Chondrocyte (in vitro differentiated cells): Measurements from ENCODE around the gene CFAP74. TPM values are rescaled to one million over a fixed set of nuclear protein-coding genes. Genes with fewer than 3 reads are reported as not detected.

Experiments
- DNase-seq: peaks from one replicate; pipeline ENCODE4 v3.0.0; 2021; ENCODE audit warnings: mixed read lengths, low spot score
- H3K27ac Mint-ChIP-seq: one replicate; pipeline ENCODE4 v1.8.0; 2021; ENCODE audit warnings: mild to moderate bottlenecking, moderate library complexity, mixed read lengths; ENCODE audit not compliant: unreplicated experiment
- H3K27me3 Mint-ChIP-seq: 2 replicates; pipeline ENCODE4 v1.8.0; 2021; ENCODE audit warnings: low read depth, mixed read lengths
- H3K36me3 Mint-ChIP-seq: 2 replicates; pipeline ENCODE4 v1.8.0; 2021; ENCODE audit warnings: low read depth, mixed read lengths
- H3K4me1 Mint-ChIP-seq: 2 replicates; pipeline ENCODE4 v1.8.0; 2021; ENCODE audit warnings: low read depth, mild to moderate bottlenecking, mixed read lengths
- H3K4me3 Mint-ChIP-seq: one replicate; pipeline ENCODE4 v1.8.0; 2021; ENCODE audit warnings: mild to moderate bottlenecking, moderate library complexity, mixed read lengths; ENCODE audit not compliant: unreplicated experiment
- H3K9me3 Mint-ChIP-seq: 2 replicates; pipeline ENCODE4 v1.8.0; 2021; ENCODE audit warnings: low read depth, mixed read lengths
- total RNA-seq: library from RNA; stranded (reverse); gene quantifications from 3 replicates; pipeline ENCODE4 v1.2.1, GENCODE V29; 2021
- TF ChIP-seq, protein P1 (sequence below): fragments of 200-600 bp; sonication (generic); IDR thresholded peaks from 2 replicates; pipeline ENCODE4 v1.5.0; 2021; ENCODE audit warnings: antibody characterized with exemption, mild to moderate bottlenecking, moderate library complexity

Gene CFAP74
- total RNA-seq, 1 donor from 2014 or later = not detected

DNA sequence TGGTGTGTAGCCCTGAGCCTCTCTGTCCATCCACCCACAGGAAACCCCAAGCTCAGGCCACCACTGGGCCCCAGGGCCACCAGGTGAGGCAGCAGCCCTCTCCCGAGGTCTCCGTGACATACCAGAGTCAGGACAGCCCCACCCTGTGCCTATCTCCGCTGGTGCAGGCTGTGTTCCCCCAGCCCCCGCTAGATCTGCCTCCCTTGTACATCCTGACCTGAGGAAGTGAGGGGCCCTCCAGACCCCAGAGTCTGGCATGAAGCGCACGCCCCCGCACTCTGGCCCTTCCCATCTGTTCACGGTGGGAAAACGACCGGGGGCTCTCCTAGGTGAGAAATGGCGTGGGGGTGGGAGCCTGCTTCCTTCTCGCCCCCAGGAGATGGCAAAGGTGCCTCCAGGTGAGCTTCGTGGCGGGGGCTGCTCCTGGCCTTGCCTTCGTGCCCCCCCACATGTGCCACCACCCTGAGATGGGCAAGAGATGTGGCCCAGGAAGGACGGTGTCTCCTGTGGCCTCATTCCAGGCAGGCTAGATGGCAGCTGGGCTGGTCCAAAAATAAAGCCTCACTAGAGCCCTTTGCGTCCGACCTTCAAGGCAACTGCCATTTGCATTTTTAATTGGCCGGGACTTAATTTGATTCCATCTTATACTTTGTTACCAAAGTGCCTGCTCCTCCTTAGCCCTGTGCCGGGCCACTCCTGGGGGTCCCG, 18.6 kb upstream of the CFAP74 start:
- peaks cover 3% of the 10 kb centered on the region for H3K4me1 Mint-ChIP-seq
- TF ChIP-seq, protein P1, sequence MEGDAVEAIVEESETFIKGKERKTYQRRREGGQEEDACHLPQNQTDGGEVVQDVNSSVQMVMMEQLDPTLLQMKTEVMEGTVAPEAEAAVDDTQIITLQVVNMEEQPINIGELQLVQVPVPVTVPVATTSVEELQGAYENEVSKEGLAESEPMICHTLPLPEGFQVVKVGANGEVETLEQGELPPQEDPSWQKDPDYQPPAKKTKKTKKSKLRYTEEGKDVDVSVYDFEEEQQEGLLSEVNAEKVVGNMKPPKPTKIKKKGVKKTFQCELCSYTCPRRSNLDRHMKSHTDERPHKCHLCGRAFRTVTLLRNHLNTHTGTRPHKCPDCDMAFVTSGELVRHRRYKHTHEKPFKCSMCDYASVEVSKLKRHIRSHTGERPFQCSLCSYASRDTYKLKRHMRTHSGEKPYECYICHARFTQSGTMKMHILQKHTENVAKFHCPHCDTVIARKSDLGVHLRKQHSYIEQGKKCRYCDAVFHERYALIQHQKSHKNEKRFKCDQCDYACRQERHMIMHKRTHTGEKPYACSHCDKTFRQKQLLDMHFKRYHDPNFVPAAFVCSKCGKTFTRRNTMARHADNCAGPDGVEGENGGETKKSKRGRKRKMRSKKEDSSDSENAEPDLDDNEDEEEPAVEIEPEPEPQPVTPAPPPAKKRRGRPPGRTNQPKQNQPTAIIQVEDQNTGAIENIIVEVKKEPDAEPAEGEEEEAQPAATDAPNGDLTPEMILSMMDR = no peak
- no peak for DNase-seq
- no peak overlapping the region for H3K27ac Mint-ChIP-seq
- no peak overlapping the region for H3K4me3 Mint-ChIP-seq
- H3K9me3 Mint-ChIP-seq = no peaks in the 10 kb centered on the region
- peaks cover 2% of the 10 kb centered on the region for H3K36me3 Mint-ChIP-seq
- H3K27me3 Mint-ChIP-seq = peaks cover 47% of the 10 kb centered on the region

DNA sequence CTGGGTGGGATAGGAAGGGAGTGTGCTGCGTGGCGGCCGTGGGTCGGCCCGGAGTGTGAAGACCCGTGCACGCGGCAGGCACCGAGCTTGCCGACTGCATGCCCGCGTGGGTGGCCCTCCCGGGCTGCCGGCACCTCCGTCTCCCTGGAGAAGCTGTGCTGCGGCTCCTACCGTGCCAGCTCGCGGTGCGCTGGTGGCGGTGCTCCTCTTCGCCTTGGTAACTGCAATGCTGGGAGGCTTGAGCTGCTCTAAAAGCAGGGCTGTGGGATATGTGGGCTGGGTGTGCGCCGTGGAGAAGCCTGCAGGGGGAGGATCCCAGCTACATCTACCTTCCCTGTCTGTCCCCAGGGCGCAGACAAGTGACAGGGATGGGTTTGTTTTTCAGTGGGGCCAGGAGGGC, 18.0 kb upstream of the CFAP74 start:
- Mint-ChIP-seq H3K4me3 (no peak overlapping the region), H3K36me3 (peaks cover 2% of the 10 kb centered on the region), H3K9me3 (no peaks in the 10 kb centered on the region), H3K27ac (no peak overlapping the region), H3K27me3 (peaks cover 51% of the 10 kb centered on the region), H3K4me1 (peaks cover 3% of the 10 kb centered on the region)
- TF ChIP-seq, protein P1 = no peak
- no peak for DNase-seq

GRCh38 chr1:2020310-2020655, 16.7 kb upstream of the CFAP74 start:
- peaks cover 57% of the 10 kb centered on the region for H3K27me3 Mint-ChIP-seq
- H3K4me1 Mint-ChIP-seq = peaks cover 3% of the 10 kb centered on the region
- TF ChIP-seq, protein P1 = no peak
- H3K4me3 Mint-ChIP-seq = no peak overlapping the region
- no peaks in the 10 kb centered on the region for H3K9me3 Mint-ChIP-seq
- no peak for DNase-seq
- H3K36me3 Mint-ChIP-seq = peaks cover 2% of the 10 kb centered on the region
- H3K27ac Mint-ChIP-seq = no peak overlapping the region

DNA sequence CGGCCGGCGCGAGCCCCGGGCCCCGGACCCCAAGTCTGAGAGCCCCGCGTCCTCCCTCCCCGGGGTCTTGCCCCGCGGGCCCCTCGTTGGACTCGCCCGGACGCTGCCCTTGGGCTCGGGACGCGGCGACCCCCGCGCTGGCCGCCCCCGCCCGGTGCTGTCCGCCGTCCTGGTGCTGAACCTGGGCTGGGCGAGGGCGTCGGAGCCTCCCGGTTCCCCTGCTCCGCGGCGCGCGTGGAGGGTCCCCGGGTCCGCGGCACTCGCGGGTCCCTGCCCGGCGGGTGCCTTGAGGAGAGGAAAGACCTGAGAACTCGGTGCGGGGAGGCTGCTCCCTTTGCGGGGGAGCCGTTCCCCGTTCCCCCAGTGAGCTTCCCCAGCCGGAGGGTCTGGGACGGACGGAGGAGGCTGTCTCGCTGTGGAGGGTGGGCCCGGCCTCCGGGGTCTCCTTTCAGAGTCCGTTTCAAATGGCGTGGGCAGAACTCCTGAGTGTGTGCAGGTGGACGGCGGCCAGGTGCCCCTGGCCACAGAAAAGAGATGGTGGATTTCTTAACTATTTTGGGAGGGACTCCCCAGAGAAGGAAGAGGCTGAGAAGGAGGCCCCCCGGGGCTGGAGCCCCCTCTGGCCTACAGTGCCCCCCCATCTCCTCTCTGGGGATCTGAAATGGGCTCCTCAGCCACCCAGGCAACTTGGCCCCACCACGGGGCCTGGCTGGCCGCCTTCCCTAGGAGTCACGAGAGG, 16.2 kb upstream of the CFAP74 start:
- Mint-ChIP-seq H3K4me1 (peaks cover 3% of the 10 kb centered on the region), H3K36me3 (peaks cover 2% of the 10 kb centered on the region), H3K4me3 (no peak overlapping the region), H3K27me3 (peaks cover 62% of the 10 kb centered on the region), H3K27ac (no peak overlapping the region), H3K9me3 (no peaks in the 10 kb centered on the region)
- DNase-seq = no peak
- TF ChIP-seq, protein P1 = no peak

DNA sequence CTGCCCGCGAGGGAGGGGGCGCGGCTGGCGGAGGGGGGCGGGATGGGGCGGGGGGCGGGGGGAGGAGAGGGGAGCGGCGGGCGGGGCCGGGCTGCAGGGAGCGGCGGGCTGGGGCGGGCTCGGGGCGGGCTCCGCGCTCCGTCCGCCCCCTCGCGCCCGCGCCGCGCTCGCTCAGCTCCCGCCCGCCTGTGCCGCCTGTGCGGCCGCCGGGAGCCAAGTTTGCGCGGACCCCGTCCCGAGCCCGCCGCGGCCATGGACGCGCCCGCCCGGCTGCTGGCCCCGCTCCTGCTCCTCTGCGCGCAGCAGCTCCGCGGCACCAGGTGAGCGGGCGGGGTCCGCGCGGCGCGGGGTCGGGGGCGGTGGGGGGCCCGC, 15.6 kb upstream of the CFAP74 start, which contains the start of gene GABRD:
Gene GABRD, plus strand, starts transcription at position 174 of the 372 bp plus-strand sequence. Its CDS starts 79 bp downstream, at position 253.
- Mint-ChIP-seq H3K27me3 (peaks cover 68% of the 10 kb centered on the region), H3K9me3 (no peaks in the 10 kb centered on the region), H3K27ac (no peak within 1 kb of the TSS)

More for the DNA sequence above, 15.6 kb upstream of the CFAP74 start, which contains the start of gene GABRD:
- DNase-seq = no peak
- peak within 1 kb of the TSS; percentile 52 for H3K4me3 Mint-ChIP-seq
- TF ChIP-seq, protein P1 = no peak
- H3K36me3 Mint-ChIP-seq = peaks cover 2% of the 10 kb centered on the region
- H3K4me1 Mint-ChIP-seq = peaks cover 3% of the 10 kb centered on the region
